HEK293 (cell line): ENCODE data around the gene PABPC1L2A.

Experiments used
- ZNF23 ChIP-seq: fragments of 450-650 bp; formaldehyde crosslinking; IDR thresholded peaks from 2 replicates; pipeline ENCODE4 v1.5.1; 2016; ENCODE audit warnings: missing biosample characterization, missing genetic modification characterization, borderline replicate concordance
- ZNF416 ChIP-seq: fragments of 450-650 bp; formaldehyde crosslinking; IDR thresholded peaks from 2 replicates; pipeline ENCODE4 v1.5.1; 2016; ENCODE audit warnings: missing biosample characterization, missing genetic modification characterization
- ZNF776 ChIP-seq: fragments of 450-650 bp; formaldehyde crosslinking; IDR thresholded peaks from 2 replicates; pipeline ENCODE4 v1.5.0; 2017; ENCODE audit warnings: missing biosample characterization, missing genetic modification characterization, borderline replicate concordance
- TF ChIP-seq, protein P1 (sequence below): fragments of 450-650 bp; formaldehyde crosslinking; IDR thresholded peaks from 2 replicates; pipeline ENCODE4 v1.5.1; 2016; ENCODE audit warnings: missing biosample characterization, missing genetic modification characterization
- TF ChIP-seq, protein P2 (sequence below): fragments of 450-650 bp; formaldehyde crosslinking; IDR thresholded peaks from 2 replicates; pipeline ENCODE4 v1.5.1; 2017; ENCODE audit warnings: missing biosample characterization, missing genetic modification characterization

DNA sequence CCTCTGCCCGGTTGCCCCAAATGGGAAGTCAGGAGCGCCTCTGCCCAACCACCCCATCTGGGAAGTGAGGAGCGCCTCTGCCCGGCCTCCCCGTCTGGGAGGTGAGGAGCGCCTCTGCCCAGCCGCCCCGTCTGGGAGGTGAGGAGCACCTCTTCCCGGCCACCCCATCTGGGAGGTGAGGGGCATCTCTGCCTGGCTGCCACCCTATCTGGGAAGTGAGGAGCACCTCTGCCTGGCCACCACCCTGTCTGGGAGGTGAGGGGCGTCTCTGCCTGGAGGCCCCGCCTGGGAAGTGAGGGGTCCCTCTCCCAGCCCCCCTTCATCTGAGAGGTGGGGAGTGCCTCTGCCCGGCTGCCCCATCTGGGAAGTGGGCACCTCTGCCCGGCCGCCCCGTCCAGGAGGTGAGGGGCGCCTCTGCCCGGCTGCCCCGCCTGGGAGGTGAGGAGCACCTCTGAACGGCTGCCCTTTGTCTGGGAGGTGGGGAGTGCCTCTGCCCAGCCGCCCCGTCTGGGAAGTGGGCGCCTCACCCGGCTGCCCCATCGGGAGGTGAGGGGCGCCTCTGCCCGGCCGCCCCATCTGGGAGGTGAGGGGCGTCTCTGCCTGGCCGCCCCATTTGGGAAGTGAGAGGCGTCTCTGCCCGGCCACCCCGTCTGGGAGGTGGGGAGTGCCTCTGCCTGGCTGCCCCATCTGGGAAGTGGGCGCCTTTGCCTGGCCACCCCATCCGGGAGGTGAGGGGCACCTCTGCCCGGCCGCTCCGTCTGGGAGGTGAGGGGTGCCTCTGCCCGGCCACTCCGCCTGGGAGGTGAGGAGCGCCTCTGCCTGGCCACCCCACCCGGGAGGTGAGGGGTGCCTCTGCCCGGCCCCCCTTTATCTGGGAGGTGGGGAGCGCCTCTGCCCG lies 10.6 kb downstream of the PABPC1L2A start:
- no peak for TF ChIP-seq ZNF416 (tag by site-specific recombination)
- TF ChIP-seq, protein P1, sequence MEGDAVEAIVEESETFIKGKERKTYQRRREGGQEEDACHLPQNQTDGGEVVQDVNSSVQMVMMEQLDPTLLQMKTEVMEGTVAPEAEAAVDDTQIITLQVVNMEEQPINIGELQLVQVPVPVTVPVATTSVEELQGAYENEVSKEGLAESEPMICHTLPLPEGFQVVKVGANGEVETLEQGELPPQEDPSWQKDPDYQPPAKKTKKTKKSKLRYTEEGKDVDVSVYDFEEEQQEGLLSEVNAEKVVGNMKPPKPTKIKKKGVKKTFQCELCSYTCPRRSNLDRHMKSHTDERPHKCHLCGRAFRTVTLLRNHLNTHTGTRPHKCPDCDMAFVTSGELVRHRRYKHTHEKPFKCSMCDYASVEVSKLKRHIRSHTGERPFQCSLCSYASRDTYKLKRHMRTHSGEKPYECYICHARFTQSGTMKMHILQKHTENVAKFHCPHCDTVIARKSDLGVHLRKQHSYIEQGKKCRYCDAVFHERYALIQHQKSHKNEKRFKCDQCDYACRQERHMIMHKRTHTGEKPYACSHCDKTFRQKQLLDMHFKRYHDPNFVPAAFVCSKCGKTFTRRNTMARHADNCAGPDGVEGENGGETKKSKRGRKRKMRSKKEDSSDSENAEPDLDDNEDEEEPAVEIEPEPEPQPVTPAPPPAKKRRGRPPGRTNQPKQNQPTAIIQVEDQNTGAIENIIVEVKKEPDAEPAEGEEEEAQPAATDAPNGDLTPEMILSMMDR (tag by site-specific recombination): no peak
- TF ChIP-seq ZNF776 (tag by site-specific recombination): no peak
- TF ChIP-seq, protein P2, sequence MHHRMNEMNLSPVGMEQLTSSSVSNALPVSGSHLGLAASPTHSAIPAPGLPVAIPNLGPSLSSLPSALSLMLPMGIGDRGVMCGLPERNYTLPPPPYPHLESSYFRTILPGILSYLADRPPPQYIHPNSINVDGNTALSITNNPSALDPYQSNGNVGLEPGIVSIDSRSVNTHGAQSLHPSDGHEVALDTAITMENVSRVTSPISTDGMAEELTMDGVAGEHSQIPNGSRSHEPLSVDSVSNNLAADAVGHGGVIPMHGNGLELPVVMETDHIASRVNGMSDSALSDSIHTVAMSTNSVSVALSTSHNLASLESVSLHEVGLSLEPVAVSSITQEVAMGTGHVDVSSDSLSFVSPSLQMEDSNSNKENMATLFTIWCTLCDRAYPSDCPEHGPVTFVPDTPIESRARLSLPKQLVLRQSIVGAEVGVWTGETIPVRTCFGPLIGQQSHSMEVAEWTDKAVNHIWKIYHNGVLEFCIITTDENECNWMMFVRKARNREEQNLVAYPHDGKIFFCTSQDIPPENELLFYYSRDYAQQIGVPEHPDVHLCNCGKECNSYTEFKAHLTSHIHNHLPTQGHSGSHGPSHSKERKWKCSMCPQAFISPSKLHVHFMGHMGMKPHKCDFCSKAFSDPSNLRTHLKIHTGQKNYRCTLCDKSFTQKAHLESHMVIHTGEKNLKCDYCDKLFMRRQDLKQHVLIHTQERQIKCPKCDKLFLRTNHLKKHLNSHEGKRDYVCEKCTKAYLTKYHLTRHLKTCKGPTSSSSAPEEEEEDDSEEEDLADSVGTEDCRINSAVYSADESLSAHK (tag by site-specific recombination): no peak
- TF ChIP-seq ZNF23: no peak
